Adrenal gland (tissue), 12 donors: Measurements from ENCODE around the gene GPC1. TPM values are rescaled to one million over a fixed set of nuclear protein-coding genes. Genes with fewer than 3 reads are reported as not detected.

Source experiments
- DNase-seq, 7 donors: peaks; one replicate each; pipeline ENCODE4 v3.0.0-alpha.2; 2019 to 2020
- H3K27ac ChIP-seq, 5 donors: fragments of 200-600 bp; sonication (generic) in 4 of 5; 1 replicate in 3 of 5; 2 replicates in 2 of 5; pipeline versions ENCODE4 v1.5.1 to v1.8.0; 2016 to 2020; ENCODE audit warnings: mild to moderate bottlenecking in 1 of 5
- H3K27me3 ChIP-seq: fragments of 200-600 bp; 2 replicates; pipeline ENCODE4 v1.8.0; 2021
- H3K36me3 ChIP-seq, 2 donors: fragments of 200-600 bp; replicated peaks in 1 of 2; 1 replicate in 1 of 2; 2 replicates in 1 of 2; pipeline versions ENCODE4 v1.5.1 to v1.8.0; 2018 to 2022
- H3K4me1 ChIP-seq, 2 donors: fragments of 200-600 bp; replicated peaks in 1 of 2; 1 replicate in 1 of 2; 2 replicates in 1 of 2; pipeline versions ENCODE4 v1.5.1 to v1.8.0; 2018 to 2021
- H3K4me3 ChIP-seq, 4 donors: fragments of 200-600 bp; sonication (generic) in 3 of 4; one replicate each; pipeline ENCODE4 v1.5.1; 2016 to 2018
- H3K9me3 ChIP-seq, 3 donors: fragments of 200-600 bp; sonication (generic) in 1 of 3; replicated peaks in 1 of 3; 1 replicate in 2 of 3; 2 replicates in 1 of 3; pipeline versions ENCODE4 v1.5.1 to v1.8.0; 2016 to 2021
- CTCF ChIP-seq, 6 experiments: fragments of 450-650 bp in 4 of 6; fragments of 200-600 bp in 2 of 6; sonication (generic) in 1 of 6; IDR thresholded peaks; 1 replicate in 5 of 6; 2 replicates in 1 of 6; pipeline versions ENCODE4 v1.5.1 to v1.8.0; 2016 to 2021; ENCODE audit warnings: antibody characterized with exemption in 6 of 6, mild to moderate bottlenecking in 2 of 6, moderate library complexity in 1 of 6
- POLR2A ChIP-seq, 2 donors: fragments of 450-650 bp; IDR thresholded peaks; one replicate each; pipeline ENCODE4 v1.6.1; 2017; ENCODE audit warnings: antibody characterized with exemption in 2 of 2, mild to moderate bottlenecking in 2 of 2, moderate library complexity in 1 of 2
- WGBS, 4 donors: extraction: QIAGEN DNeasy Blood & Tissue Kit in 2 of 4; methylation state at CpG; one replicate each; pipeline versions ENCODE4 v1.1.5 to v1.1.7; 2013 to 2017; 5-methylcytosine and 5-hydroxymethylcytosine counted together
- intact Hi-C, 2 donors: fragments of 100-400 bp; cut with DNase I; formaldehyde crosslinking; loops; one replicate each; pipeline versions ENCODE4 v1.14.1 to v1.15.0; 2022 to 2023
- polyA plus RNA-seq, 3 donors: library from polyadenylated mRNA; stranded (reverse); fragments of 200-250 nt in 2 of 3; fragments of 350-450 nt in 1 of 3; fragmentation: Illumina TruSeq in 1 of 3; extraction: RNeasy Lipid Tissue Mini Kit (QIAGEN cat#74804) in 1 of 3; gene quantifications; one replicate each; pipeline ENCODE4 v1.2.3, GENCODE V29; 2013 to 2014
- total RNA-seq, 9 donors: library from RNA; depleted of rRNA in 4 of 9; stranded (reverse); fragments of >200 nt in 4 of 9; fragments of 120-200 nt in 1 of 9; fragmentation: NEBNext Ultra II Directional in 1 of 9; extraction: Animal tissue kit (Norgen Biotek cat#: 25700) in 1 of 9; gene quantifications; one replicate each; pipeline versions ENCODE4 v1.1.0 to v1.2.4, GENCODE V29; 2013 to 2023
- donor health status: healthy with polysubstance abuse.
- donor health status: Bipolar disorder and iron deficiency.
- donor health status: DM: yes; HTN: yes; CAD: no.
- donor health status: DM: no; HTN: no; CAD: no.
- donor health status: DM: no; HTN: no; CAD: no.
- donor health status: DM: yes; HTN: yes; CAD: no.

Gene GPC1
- total and polyA plus RNA-seq, 12 donors = 11.8 to 202 (median 132) TPM

- Histone ChIP-seq H3K4me1 (no peaks in the 10 kb centered on the region), H3K9me3 (peaks cover 0 to 4% (median 0%) of the 10 kb centered on the region in 3 donors), H3K27me3 (no peaks in the 10 kb centered on the region), H3K36me3 (no peaks in the 10 kb centered on the region), H3K4me3 (no peak overlapping the region), H3K27ac (no peak overlapping the region)
- 83 to 92% (median 89%) methylated on average over 5 of the region's 5 CpGs for WGBS, 4 donors
- intact Hi-C loops = loop anchor here in 1 of 2 donors (5.0 kb wide), 1 partner anchor 78 kb away; no protein-coding TSS in a partner anchor
- DNase-seq = peak in 1 of 7 donors; percentile 11
- TF ChIP-seq CTCF (IDR thresholded peaks at IDR 0.05) (no peak), POLR2A (IDR thresholded peaks at IDR 0.05) (no peak)
Measured at GRCh38 chr2:240425697-240426096, 9.8 kb upstream of the GPC1 start.

- no peaks in the 10 kb centered on the region for H3K27me3 ChIP-seq
- no peaks in the 10 kb centered on the region for H3K4me1 ChIP-seq
- H3K9me3 ChIP-seq = no peaks in the 10 kb centered on the region
- DNase-seq = peak in 3 of 7 donors; percentile 10 to 40 (median 18)
- intact Hi-C loops = loop anchor here in 1 of 2 donors (5.0 kb wide), 1 partner anchor 80 kb away; no protein-coding TSS in a partner anchor
- TF ChIP-seq POLR2A (IDR thresholded peaks at IDR 0.05) (no peak), CTCF (IDR thresholded peaks at IDR 0.05) (no peak)
- no peaks in the 10 kb centered on the region for H3K36me3 ChIP-seq
- H3K27ac ChIP-seq = no peak overlapping the region
- no peak overlapping the region for H3K4me3 ChIP-seq
- 70 to 80% (median 75%) methylated on average over 20 to 21 of the region's 21 CpGs for WGBS, 4 donors
Measured at GRCh38 chr2:240426845-240427721, 8.4 kb upstream of the GPC1 start.

GRCh38 chr2:240427729-240428128, 7.7 kb upstream of the GPC1 start:
- 64 to 81% (median 77%) methylated on average over 6 of the region's 6 CpGs for WGBS, 4 donors
- Histone ChIP-seq H3K4me1 (no peaks in the 10 kb centered on the region), H3K9me3 (no peaks in the 10 kb centered on the region), H3K27me3 (no peaks in the 10 kb centered on the region), H3K4me3 (no peak overlapping the region), H3K36me3 (no peaks in the 10 kb centered on the region), H3K27ac (no peak overlapping the region)
- intact Hi-C loops = loop anchor here in 1 of 2 donors (5.0 kb wide), 1 partner anchor 80 kb away; no protein-coding TSS in a partner anchor
- no peak for TF ChIP-seq POLR2A (IDR thresholded peaks at IDR 0.05)
- TF ChIP-seq CTCF (IDR thresholded peaks at IDR 0.05) = no peak
- no peak for DNase-seq

GRCh38 chr2:240428245-240428644, 7.2 kb upstream of the GPC1 start:
- WGBS, 4 donors = 86 to 89% (median 88%) methylated on average over 5 of the region's 5 CpGs
- DNase-seq = peak in 2 of 7 donors; percentile 9 to 24
- H3K27me3 ChIP-seq = no peaks in the 10 kb centered on the region

More at GRCh38 chr2:240428245-240428644, 7.2 kb upstream of the GPC1 start:
- H3K27ac ChIP-seq = no peak overlapping the region
- no peaks in the 10 kb centered on the region for H3K4me1 ChIP-seq
- intact Hi-C loops = loop anchor here in 1 of 2 donors (5.0 kb wide), 1 partner anchor 81 kb away; no protein-coding TSS in a partner anchor
- no peak overlapping the region for H3K4me3 ChIP-seq
- H3K36me3 ChIP-seq = no peaks in the 10 kb centered on the region
- TF ChIP-seq CTCF (IDR thresholded peaks at IDR 0.05) = no peak
- TF ChIP-seq POLR2A (IDR thresholded peaks at IDR 0.05) = no peak
- H3K9me3 ChIP-seq = no peaks in the 10 kb centered on the region
